ENCODE data around the gene PLXNC1. TPM values are rescaled to one million over a fixed set of nuclear protein-coding genes. Genes with fewer than 3 reads are reported as not detected.

PLXNC1 gene
- total RNA-seq, 8 experiments from 2014 or later, result 3.6 to 25.4 (median 13.8) TPM

- Histone ChIP-seq H3K4me1 (replicated peaks in 1 of 2) (peaks cover 22 to 39% of the 10 kb centered on the region in 2 donors), H3K4me3 (no peak overlapping the region), H3K27ac (no peak overlapping the region)
- ATAC-seq (replicated peaks in 6 of 8), result peak in 1 of 8 experiments; percentile 4
- in situ Hi-C loops (cut with MboI; ENCODE audit: low pct_unique_long_range_greater_than_20kb in 2 of 9, low sequenced_read_pairs in 9 of 9, unreplicated experiment in 9 of 9), result no loop called here
- 20 to 96% (median 88%) methylated on average over 3 to 19 of the region's 19 CpGs; no CpG with 5 or more reads in 1 of the 10 experiments for WGBS, 10 experiments
These were observed 116.5 kb downstream of the PLXNC1 start for GRCh38 chr12:94264736-94265485.

- in situ Hi-C loops (cut with MboI; ENCODE audit: low pct_unique_long_range_greater_than_20kb in 2 of 9, low sequenced_read_pairs in 9 of 9, unreplicated experiment in 9 of 9), result no loop called here
- 18 to 93% (median 68%) methylated on average over 3 to 7 of the region's 7 CpGs; no CpG with 5 or more reads in 2 of the 10 experiments for WGBS, 10 experiments
- H3K4me1 ChIP-seq (replicated peaks in 1 of 2), result peaks cover 20 to 39% of the 10 kb centered on the region in 2 donors
These were observed 117.2 kb downstream of the PLXNC1 start for GRCh38 chr12:94265539-94265938.

DNA sequence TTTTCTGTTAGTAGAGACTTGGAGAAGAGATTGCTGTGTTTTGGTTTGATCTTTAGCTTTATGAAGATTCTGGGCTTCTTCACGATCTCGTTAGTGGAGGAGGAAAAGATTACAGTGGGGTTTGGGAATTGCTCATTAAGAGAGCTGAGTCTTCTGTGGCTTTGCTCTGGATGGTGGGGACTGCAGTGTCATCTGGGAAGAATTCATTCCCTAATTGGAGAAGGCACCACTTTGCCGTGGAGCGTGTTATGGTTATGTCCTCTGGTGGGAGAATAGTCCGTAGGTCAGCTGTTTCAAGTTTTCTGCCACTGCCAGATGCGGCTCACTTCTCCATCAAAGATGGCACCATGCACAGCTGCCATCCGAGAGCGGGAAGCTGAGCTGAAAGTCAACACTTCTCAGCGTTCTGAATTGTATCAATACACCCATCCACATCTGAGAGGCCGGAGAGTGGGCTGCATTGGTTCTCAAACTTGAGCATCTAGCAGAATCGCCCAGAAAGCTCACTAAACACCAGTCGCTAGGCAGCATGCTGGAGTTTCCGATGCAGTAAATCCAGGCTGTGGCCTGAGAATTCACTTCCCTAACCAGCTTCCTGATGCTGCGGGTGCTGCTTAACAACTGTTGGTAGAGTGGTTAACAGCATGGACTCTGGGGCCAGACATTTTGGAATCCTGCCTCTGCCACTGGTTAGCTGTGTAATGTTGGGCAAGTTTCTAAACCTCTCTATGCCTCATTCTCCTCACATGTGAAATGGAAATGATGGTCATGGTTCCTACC, 117.8 kb downstream of the PLXNC1 start:
- ATAC-seq (replicated peaks in 6 of 8), result no peak
- in situ Hi-C loops (cut with MboI; ENCODE audit: low pct_unique_long_range_greater_than_20kb in 2 of 9, low sequenced_read_pairs in 9 of 9, unreplicated experiment in 9 of 9), result no loop called here
- WGBS, 10 experiments, result 10 to 100% (median 82%) methylated on average over 2 to 12 of the region's 14 CpGs; no CpG with 5 or more reads in 2 of the 10 experiments
- no peak overlapping the region for H3K4me3 ChIP-seq
- H3K4me1 ChIP-seq (replicated peaks in 1 of 2), result peaks cover 15 to 39% of the 10 kb centered on the region in 2 donors
- H3K27ac ChIP-seq, result no peak overlapping the region

More at GRCh38 chr12:94265539-94265938, 117.2 kb downstream of the PLXNC1 start:
- Histone ChIP-seq H3K27ac (no peak overlapping the region), H3K4me3 (no peak overlapping the region)
- ATAC-seq (replicated peaks in 6 of 8), result peak in 5 of 8 experiments; percentile 36 to 77 (median 55)

GRCh38 chr12:94266796-94267536, 118.6 kb downstream of the PLXNC1 start:
- in situ Hi-C loops (cut with MboI; ENCODE audit: low pct_unique_long_range_greater_than_20kb in 2 of 9, low sequenced_read_pairs in 9 of 9, unreplicated experiment in 9 of 9), result no loop called here
- Histone ChIP-seq H3K4me3 (no peak overlapping the region), H3K27ac (no peak overlapping the region), H3K4me1 (replicated peaks in 1 of 2) (peaks cover 11 to 32% of the 10 kb centered on the region in 2 donors)
- ATAC-seq (replicated peaks in 6 of 8), result peak; percentile 7 to 53 (median 36)
- 4 to 100% (median 49%) methylated on average over 1 to 11 of the region's 11 CpGs for WGBS, 10 experiments

DNA sequence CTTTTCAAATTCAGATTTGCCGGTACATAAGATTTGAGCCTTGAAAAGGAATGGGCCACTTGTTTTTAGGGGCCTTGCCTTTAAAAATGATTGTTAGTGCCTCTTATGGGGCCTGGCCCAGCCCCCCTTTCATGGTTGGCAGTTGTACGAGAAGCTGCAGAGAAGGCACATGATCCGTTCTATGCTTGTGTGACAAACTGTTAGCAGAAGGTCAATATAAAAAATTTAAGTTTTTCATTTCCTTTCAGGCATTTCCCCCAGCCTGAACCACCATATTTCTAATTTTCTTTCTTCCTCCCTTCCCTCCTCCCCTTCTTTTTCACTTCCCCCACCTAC, 119.1 kb downstream of the PLXNC1 start:
- Histone ChIP-seq H3K27ac (no peak overlapping the region), H3K4me3 (no peak overlapping the region), H3K4me1 (replicated peaks in 1 of 2) (peaks cover 11 to 28% of the 10 kb centered on the region in 2 donors)
- in situ Hi-C loops (cut with MboI; ENCODE audit: low pct_unique_long_range_greater_than_20kb in 2 of 9, low sequenced_read_pairs in 9 of 9, unreplicated experiment in 9 of 9), result no loop called here
- peak in 6 of 8 experiments; percentile 32 to 60 (median 40) for ATAC-seq (replicated peaks in 6 of 8)
- WGBS, 10 experiments, result 10 to 100% (median 74%) methylated on average over 1 to 3 of the region's 3 CpGs; no CpG with 5 or more reads in 3 of the 10 experiments

DNA sequence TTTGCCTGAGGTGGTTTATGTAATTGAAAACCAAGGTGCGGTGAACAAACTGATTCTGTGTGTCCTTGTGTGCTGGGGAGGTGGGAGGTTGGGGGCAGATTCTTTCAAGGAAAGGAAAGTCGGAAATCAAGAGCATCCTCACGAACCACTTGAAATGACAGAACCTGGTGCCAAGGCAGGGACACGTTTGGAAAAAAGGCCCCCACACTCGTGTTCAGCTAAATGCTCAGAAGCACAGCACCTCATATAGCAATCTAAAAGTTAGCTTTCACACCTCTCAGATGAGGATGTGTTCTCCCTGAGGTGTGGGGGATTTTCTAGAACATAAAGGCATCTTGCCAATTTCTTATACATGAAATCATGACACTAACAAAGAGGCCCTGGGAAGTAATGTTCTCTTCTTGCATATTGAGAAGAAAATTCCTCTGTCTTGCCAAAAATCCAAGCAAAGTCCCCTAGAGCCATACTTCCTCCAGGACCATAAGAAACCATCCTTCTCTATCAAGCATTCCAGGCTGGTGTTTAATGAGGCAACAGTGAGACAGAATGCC, 119.6 kb downstream of the PLXNC1 start:
- peaks cover 11 to 28% of the 10 kb centered on the region in 2 donors for H3K4me1 ChIP-seq (replicated peaks in 1 of 2)
- H3K27ac ChIP-seq, result no peak overlapping the region
- in situ Hi-C loops (cut with MboI; ENCODE audit: low pct_unique_long_range_greater_than_20kb in 2 of 9, low sequenced_read_pairs in 9 of 9, unreplicated experiment in 9 of 9), result no loop called here

DNA sequence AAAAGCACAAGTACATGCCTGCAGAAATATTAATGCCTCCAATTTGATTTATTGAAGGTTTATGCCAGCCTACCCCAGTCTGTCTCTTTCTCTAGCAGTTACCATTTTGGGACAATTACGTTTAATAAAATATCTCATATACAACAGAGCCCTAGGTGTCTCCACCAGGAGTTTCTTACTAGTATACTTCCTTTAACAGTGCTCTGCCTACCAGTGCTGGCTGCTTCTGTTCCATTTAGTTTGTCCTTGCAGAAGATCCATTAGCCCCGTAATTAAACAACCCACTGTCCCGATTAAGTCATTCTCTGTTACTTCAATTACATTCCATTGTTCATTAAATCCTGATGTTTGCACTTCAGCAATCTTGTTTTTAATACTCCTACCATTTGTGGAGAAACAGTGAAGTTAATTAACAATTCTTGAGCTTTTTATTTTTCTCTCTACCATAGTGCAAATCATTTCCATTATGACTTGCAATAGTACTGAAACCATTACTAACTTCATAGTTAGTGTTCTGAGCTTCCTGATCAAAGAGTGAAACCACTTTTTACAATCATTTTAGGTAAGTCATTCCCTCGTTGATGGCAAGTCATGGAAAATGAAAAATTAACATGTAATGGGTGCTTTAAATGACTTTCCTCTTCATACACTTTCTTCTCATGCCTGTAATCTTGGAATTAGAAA, 121.1 kb downstream of the PLXNC1 start:
- in situ Hi-C loops (cut with MboI; ENCODE audit: low pct_unique_long_range_greater_than_20kb in 2 of 9, low sequenced_read_pairs in 9 of 9, unreplicated experiment in 9 of 9), result no loop called here
- ATAC-seq (replicated peaks in 6 of 8), result no peak
- 9 to 93% (median 75%) methylated on average over 2 to 4 of the region's 4 CpGs; no CpG with 5 or more reads in 1 of the 10 experiments for WGBS, 10 experiments
- Histone ChIP-seq H3K27ac (no peak overlapping the region), H3K4me1 (replicated peaks in 1 of 2) (peaks cover 0 to 25% of the 10 kb centered on the region in 2 donors), H3K4me3 (no peak overlapping the region)

More for the DNA sequence above, 119.6 kb downstream of the PLXNC1 start:
- no peak overlapping the region for H3K4me3 ChIP-seq
- peak in 1 of 8 experiments; percentile 23 for ATAC-seq (replicated peaks in 6 of 8)
- 0 to 100% (median 100%) methylated on average over 1 to 2 of the region's 5 CpGs; no CpG with 5 or more reads in 6 of the 10 experiments for WGBS, 10 experiments

DNA sequence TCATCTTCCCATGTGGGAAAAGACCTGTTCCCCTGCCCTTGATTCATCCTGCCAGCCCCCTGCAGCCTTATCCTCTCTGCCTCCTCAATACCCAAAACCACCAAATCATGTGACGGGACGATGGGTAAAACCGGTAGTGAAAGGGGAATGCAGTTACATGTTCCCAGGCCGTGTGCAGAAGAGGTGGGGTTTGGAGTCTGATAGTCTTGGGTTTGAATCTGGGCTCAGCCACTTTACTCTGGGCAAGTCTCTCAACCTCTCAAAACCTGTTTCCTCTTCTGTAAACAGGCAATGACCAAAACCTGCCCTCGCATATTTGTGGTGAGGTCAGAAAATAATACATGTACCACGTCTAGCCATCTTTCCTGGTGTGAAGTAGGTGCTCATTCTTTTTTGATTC, 123.0 kb downstream of the PLXNC1 start:
- Histone ChIP-seq H3K4me1 (replicated peaks in 1 of 2) (peaks cover 0 to 13% of the 10 kb centered on the region in 2 donors), H3K27ac (no peak overlapping the region), H3K4me3 (no peak overlapping the region)
- in situ Hi-C loops (cut with MboI; ENCODE audit: low pct_unique_long_range_greater_than_20kb in 2 of 9, low sequenced_read_pairs in 9 of 9, unreplicated experiment in 9 of 9), result no loop called here
- WGBS, 10 experiments, result 60 to 100% (median 92%) methylated on average over 1 to 6 of the region's 6 CpGs; no CpG with 5 or more reads in 2 of the 10 experiments
- no peak for ATAC-seq (replicated peaks in 6 of 8)

- 88 to 100% (median 92%) methylated on average over 1 to 4 of the region's 5 CpGs; no CpG with 5 or more reads in 7 of the 10 experiments for WGBS, 10 experiments
- Histone ChIP-seq H3K27ac (no peak overlapping the region), H3K4me3 (no peak overlapping the region), H3K4me1 (replicated peaks in 1 of 2) (peaks cover 0 to 11% of the 10 kb centered on the region in 2 donors)
- in situ Hi-C loops (cut with MboI; ENCODE audit: low pct_unique_long_range_greater_than_20kb in 2 of 9, low sequenced_read_pairs in 9 of 9, unreplicated experiment in 9 of 9), result no loop called here
- no peak for ATAC-seq (replicated peaks in 6 of 8)
These were observed 123.9 kb downstream of the PLXNC1 start for GRCh38 chr12:94272280-94272679.

GRCh38 chr12:94273272-94273671, 124.9 kb downstream of the PLXNC1 start:
- 90 to 100% (median 100%) methylated on average over 1 to 3 of the region's 3 CpGs; no CpG with 5 or more reads in 4 of the 10 experiments for WGBS, 10 experiments
- in situ Hi-C loops (cut with MboI; ENCODE audit: low pct_unique_long_range_greater_than_20kb in 2 of 9, low sequenced_read_pairs in 9 of 9, unreplicated experiment in 9 of 9), result no loop called here
- H3K27ac ChIP-seq, result no peak overlapping the region
- peaks cover 0 to 3% of the 10 kb centered on the region in 2 donors for H3K4me1 ChIP-seq (replicated peaks in 1 of 2)
- no peak for ATAC-seq (replicated peaks in 6 of 8)
- no peak overlapping the region for H3K4me3 ChIP-seq

GRCh38 chr12:94276725-94277124, 128.3 kb downstream of the PLXNC1 start:
- Histone ChIP-seq H3K27ac (no peak overlapping the region), H3K4me1 (replicated peaks in 1 of 2) (peaks cover 0 to 26% of the 10 kb centered on the region in 2 donors), H3K4me3 (no peak overlapping the region)
- in situ Hi-C loops (cut with MboI; ENCODE audit: low pct_unique_long_range_greater_than_20kb in 2 of 9, low sequenced_read_pairs in 9 of 9, unreplicated experiment in 9 of 9), result no loop called here
- ATAC-seq (replicated peaks in 6 of 8), result no peak
- WGBS, 10 experiments, result 94 to 100% (median 100%) methylated on average over 1 to 6 of the region's 6 CpGs; no CpG with 5 or more reads in 2 of the 10 experiments

DNA sequence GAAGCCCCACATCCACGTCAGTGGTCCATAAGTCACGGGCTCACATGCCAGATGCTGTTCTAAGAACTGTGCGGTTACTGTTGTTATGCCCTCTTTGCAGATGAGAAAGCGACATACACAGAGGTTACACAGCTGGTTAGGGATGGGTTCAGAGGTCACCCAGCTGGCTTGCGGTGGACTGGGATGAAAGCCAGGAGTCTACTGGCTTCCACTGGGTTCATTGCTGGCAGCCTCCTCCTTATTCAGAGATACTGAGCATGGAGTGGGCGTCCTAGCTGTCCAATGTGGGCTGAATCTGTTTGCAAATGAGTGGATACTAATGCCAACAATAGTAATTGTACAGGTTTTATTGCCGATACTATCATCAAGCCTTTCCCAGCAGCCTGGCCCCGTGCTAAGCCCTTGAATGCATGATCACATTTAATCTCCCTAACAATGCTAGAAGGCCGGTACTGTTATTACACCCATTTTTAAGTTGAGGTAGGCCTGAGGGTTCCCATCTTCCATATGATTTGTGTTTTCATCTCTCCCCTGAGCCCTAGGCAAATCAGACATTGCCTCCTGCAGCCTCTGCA, 129.1 kb downstream of the PLXNC1 start:
- peak in 1 of 8 experiments; percentile 20 for ATAC-seq (replicated peaks in 6 of 8)
- 31 to 90% (median 67%) methylated on average over 1 to 7 of the region's 9 CpGs; no CpG with 5 or more reads in 3 of the 10 experiments for WGBS, 10 experiments

More for the DNA sequence above, 129.1 kb downstream of the PLXNC1 start:
- Histone ChIP-seq H3K4me1 (replicated peaks in 1 of 2) (peaks cover 0 to 26% of the 10 kb centered on the region in 2 donors), H3K4me3 (no peak overlapping the region), H3K27ac (no peak overlapping the region)
- in situ Hi-C loops (cut with MboI; ENCODE audit: low pct_unique_long_range_greater_than_20kb in 2 of 9, low sequenced_read_pairs in 9 of 9, unreplicated experiment in 9 of 9), result no loop called here
